ENCODE measurements around the gene CFAP251.
A peak's percentile ranks its signal among the peaks of the same experiment; 100 is the strongest.
"Not testable (repeated sequence)": the region's sequence is repeated elsewhere in the genome, so short reads cannot be mapped to it uniquely, and the experiment has no call there.

The CFAP251 gene

DNA sequence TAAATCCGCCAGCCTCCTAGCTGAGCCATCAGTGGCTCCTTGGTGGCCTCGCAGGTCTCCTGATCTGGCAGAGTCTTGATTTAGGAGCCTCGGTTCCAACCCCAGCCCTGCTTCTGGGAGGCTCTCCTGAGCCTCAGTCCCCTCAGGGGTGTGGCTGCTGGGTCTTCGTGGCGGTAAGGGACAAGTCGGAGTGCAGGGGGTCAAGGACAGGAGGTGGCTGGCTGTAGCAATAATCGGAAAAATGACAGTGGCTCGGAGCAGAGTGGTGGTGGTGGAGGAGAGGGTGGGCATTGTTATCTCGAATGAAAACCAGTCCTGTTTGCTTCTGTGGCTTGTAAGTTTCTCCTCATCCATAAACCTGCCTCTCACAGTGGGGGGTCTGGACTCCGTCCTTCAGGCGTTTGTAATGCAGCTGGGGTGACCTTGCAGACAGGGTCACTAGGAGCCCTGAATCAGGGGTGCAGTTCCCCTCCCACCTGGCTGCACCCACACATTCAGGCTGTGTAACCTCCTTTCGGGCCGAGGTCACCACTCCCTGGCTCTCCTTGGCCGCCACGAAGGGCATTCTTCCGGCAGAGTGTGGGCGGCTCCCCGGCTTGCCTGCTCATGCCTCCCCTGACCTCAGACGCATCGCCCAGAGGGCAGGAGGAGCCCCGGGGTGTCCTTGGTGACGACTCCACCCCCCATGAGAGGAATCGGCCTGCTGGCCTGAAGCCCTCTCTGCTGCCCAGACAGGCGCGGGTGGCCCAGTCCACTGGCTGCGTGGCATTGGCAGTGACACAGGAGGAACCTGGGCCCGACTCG is 111.4 kb downstream of the CFAP251 start:
- no peak for DNase-seq

DNA sequence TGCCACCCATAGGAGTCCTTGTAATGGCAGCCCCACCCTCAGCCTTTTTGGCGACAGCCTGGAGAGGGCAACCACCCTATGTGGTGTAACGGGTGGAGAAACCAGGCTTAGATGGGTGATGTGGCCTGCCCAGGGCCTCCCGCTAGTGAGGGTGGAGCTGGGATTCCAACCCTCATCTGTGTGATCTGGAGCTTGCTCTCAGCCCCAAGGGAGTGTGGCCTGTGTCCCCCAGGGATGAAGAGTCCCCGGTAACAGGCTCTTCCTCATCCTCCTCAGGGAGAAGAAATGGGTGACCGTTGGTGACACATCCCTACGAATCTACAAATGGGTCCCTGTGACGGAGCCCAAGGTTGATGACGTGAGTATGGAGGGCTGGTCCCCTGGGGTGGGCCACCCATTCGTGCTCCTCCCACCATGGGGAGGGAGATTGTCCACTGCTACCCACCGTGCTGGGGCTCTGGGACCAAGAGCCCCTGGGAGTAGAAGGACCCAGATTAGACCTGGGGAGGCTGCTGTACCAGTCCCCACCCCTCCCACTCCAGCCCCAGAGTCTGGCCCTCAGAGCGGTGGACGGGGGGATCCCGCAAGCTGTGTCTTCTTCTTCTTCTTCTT is 112.1 kb downstream of the CFAP251 start:
- DNase-seq, result no peak

DNA sequence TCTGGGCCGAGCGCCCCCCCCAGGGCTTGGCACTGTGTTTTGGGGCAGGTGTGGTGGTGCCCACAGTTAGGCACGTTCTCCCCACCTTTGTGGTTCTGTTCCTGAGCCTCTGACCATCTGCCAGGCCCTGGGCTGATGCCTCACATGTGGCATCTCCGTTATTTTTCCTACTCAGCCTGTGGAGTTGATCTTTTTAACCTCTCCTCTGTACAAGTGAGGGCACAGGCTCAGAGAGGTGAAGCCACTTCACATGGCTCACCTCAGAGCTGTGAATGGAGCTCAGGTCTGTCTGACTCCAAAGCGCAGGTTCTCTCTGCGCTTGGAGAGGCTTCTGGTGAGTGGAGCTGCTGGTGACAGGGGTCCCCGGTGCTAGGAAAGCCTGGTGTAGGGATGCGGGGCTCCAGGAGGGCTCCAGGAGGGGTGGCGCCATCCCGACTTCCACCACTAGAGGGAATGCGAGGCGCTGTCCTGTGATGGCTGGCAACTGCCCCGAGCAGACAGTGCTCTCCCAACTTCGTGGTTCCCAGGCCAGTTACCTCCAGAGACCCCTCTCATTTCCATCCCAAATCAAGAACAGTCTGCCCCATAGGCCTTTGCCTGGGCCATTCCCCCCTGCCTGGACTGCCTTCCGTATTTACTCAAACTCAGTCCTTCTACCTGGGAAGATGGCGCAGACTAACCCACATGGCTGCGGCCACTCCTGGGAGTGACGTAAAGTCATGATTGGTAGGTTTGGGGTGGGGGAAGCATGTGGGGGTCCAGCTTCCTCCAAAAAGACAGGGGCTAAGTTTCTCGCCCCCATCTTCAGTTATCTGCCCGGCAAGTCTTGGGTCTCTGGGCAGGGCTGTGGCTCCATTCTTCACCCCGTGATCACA is 113.2 kb downstream of the CFAP251 start:
- DNase-seq, result peak; percentile 68

GRCh38 chr12:122032580-122032979 is 114.2 kb downstream of the CFAP251 start:
- DNase-seq, result no peak

DNA sequence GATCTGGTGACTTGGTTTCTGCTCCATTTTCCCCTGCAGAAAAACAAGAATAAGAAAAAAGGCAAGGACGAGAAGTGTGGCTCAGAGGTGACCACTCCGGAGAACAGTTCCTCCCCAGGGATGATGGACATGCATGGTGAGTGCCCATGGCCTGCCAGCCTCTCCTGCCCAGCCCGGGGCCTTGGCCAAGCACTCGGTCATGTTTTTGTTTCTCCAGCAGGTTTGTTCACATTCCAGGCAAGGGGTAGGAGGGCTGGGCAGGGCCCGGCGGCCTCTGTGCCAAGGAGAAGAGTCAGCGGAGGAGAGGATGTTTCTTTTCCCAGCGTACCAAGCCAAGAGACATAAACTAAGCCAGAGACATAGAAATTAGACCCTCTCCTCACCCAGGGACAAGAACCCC is 116.9 kb downstream of the CFAP251 start:
- no peak for DNase-seq

DNA sequence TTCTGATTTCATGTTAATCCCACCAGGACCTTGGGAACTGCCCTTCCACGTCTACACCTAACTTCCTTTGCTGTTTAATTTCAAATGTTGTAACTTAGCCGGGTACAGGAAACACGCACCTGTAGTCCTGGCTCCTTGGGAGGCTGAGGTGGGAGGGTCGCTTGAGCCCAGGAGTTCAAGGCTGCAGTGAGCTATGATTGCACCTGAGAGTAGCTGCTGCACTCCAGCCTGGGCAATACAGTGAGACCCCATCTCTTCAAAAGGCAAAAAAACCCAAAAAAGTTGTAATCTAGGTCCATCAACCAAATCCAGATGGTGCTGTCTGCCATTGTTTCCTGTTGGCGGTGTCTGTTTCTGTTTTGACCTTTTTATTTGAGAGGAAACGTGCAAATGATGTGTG is 117.8 kb downstream of the CFAP251 start:
- DNase-seq, result no peak

- DNase-seq, result no peak
Measured at GRCh38 chr12:122040579-122041386, 122.4 kb downstream of the CFAP251 start.

- DNase-seq, result not testable (repeated sequence)
Measured at GRCh38 chr12:122041458-122041857, 123.1 kb downstream of the CFAP251 start.

DNA sequence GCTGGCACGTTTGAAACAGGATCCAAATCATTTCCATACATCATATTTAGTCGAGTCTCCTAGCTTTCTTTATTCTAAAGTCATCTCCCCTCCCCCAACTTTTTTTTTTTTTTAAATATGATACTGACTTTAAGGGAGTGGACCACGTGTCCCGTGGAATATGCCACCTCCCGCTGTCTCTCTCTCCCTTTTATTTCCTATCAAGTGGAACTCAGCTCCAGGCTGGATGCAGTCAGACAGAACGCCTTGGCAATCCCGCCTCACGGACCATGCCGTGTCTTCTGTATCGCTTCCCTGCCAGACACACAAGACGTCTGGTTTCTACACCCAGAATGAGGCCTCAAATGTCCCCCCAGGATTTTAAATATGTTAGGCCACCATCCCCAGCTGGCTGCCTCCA is 124.5 kb downstream of the CFAP251 start:
- no peak for DNase-seq

DNA sequence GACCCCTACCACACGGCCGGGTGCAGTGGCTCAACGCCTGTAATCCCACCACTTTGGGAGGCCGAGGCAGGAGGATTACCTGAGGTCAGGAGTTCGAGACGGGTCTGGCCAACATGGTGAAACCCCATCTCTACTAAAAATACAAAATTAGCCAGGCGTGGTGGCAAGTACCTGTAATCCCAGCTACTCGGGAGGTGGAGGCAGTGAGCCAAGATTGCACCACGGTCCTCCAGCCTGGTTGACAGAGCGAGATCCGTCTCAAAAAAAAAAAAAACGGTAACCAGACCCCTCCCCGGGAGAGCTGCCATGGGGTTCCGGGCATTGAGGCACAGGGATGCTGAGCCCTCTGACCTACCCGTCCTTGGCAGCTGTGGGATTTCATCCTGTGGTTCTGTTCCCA is 125.1 kb downstream of the CFAP251 start:
- no peak for DNase-seq

GRCh38 chr12:122045262-122045661 is 126.9 kb downstream of the CFAP251 start:
- no peak for DNase-seq

DNA sequence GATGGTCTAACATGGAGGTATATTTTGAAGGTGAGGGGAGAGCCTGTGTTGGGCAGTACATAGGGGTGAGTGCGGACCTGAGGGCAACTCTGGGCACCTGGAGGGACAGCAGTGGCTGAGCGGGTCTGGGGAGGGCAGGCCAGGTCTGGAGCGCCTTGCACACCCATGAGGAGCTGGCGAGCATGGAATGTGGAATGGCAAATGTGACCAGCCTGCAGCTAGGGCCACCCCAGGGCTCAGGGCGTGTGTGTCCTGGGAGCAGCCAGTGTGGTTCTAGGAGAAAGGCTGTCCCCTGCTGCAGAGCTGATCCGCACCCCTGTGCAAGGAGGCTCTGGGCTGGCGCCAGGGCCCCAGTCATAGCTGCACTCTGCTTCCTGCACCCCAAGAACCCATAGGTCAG is 127.8 kb downstream of the CFAP251 start:
- no peak for DNase-seq

DNA sequence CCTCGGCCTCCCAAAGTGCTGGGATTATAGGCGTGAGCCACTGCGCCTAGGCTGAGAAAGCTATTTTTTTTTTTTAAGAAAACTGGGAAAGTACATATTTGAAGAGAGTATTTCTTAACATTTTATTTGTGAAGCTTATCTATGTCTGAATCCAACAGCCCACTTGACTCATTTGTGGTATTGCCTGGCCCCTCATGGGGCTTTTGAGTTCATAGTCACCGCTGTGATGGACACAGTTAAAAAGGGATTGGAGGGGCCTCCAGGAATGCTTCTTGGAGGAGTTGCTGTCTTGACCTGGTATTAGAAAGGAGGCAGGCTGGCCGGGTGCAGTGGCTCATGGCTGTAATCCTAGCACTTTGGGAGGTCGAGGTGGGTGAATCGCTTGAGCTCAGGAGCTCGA is 129.8 kb downstream of the CFAP251 start:
- DNase-seq, result no peak

- no peak for DNase-seq
Measured at GRCh38 chr12:122049827-122050226, 131.4 kb downstream of the CFAP251 start.

DNA sequence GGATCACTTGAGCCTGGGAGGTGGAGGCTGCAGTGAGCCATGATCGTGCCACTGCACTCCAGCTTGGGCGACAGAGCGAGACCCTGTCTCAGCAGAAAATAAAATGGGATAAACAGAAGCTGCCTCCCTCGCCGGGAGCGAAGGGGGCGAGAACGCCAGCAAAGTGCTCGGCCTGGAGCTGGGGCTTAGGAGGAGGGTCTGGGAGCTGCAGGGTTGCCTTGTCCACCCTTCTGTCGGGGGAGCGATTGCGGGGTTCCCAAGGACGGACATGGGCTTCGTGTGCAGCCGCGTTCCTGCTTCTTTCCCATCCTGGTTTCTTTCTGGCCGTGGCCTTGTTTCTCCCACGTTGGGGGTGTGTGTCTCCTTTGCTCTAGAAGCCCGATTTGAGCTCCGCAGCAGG is 132.3 kb downstream of the CFAP251 start:
- no peak for DNase-seq

DNA sequence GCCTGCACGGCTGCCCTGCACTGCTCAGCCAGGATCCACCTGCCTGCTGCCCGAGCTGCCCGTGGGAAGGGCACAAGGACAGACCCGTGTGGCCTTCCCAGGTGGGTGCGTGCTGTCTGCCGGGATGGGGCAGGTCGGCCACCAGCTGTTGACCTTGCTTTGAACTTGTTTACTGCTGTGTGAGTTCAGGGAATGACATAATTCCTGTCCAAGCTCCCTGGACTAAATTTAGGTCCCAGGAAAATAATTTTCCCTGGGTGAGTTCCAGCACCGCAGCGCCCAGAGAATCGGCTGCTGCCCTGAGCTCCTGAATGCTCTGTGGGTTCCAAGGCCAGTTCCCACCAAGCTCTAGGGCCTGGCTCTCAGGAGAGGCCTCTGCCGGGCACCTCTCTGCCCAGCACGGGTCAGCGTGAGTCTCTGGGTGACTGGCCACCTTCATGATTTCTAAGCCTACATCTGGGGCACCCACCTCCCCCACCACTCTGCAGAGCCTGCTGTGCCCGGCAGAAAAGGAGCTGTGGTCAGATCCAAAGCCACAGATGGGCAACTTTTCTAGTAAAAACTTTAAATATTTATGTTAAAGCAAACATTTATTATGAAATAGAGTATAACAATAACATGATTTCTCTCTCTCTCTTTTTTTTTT is 133.0 kb downstream of the CFAP251 start:
- DNase-seq, result no peak

DNA sequence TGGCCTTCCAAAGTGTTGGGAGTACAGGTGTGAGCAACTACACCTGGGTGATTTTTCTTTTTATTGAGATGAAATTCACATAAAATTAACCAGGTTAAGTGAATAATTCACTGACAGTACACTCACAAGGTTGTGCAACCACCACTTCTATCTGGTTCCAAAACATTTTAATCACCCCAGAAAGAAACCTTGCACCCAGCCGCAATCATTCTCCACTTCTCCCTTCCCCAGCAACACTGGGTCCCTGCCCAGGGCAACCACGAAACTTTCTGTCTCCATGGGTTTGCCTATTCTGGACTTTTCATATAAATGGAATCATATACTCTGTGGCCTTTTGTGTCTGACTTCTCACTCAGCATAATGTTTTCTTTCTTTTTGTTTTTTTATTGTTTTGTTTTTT is 133.9 kb downstream of the CFAP251 start:
- no peak for DNase-seq

Data from CD4-positive, alpha-beta T cell treated with Interleukin-17A for 4 hours (primary cell).